Breast epithelium (tissue), 4 donors: Measurements from ENCODE around the gene ZBTB24. TPM values are rescaled to one million over a fixed set of nuclear protein-coding genes. Genes with fewer than 3 reads are reported as not detected.
"Not testable (repeated sequence)": the region's sequence is repeated elsewhere in the genome, so short reads cannot be mapped to it uniquely, and the experiment has no call there.

Experiments
- DNase-seq, 2 donors: peaks; one replicate each; pipeline ENCODE4 v3.0.0-alpha.2; 2019; ENCODE audit warnings: low spot score in 2 of 2
- H3K27ac ChIP-seq, 2 donors: fragments of 200-600 bp; sonication (generic) in 1 of 2; one replicate each; pipeline ENCODE4 v1.5.1; 2016 to 2019; ENCODE audit warnings: mild to moderate bottlenecking in 1 of 2
- H3K27me3 ChIP-seq, 2 donors: fragments of 200-600 bp; sonication (generic) in 1 of 2; one replicate each; pipeline versions ENCODE4 v1.5.1 to v1.6.0; 2017 to 2019; ENCODE audit warnings: control low read depth in 1 of 2, mild to moderate bottlenecking in 1 of 2
- H3K36me3 ChIP-seq: fragments of 200-600 bp; one replicate; pipeline ENCODE4 v1.5.1; 2019
- H3K4me1 ChIP-seq, 2 donors: fragments of 200-600 bp; sonication (generic); one replicate each; pipeline ENCODE4 v1.5.1; 2016 to 2019; ENCODE audit warnings: control low read depth in 1 of 2
- H3K4me3 ChIP-seq, 3 donors: fragments of 200-600 bp; sonication (generic); 1 replicate in 2 of 3; 2 replicates in 1 of 3; pipeline ENCODE4 v1.5.1; 2016 to 2019; ENCODE audit warnings: mild to moderate bottlenecking in 3 of 3, moderate library complexity in 2 of 3
- H3K9me3 ChIP-seq, 2 donors: fragments of 200-600 bp; sonication (generic) in 1 of 2; one replicate each; pipeline ENCODE4 v1.5.1; 2016 to 2019; ENCODE audit warnings: control low read depth in 1 of 2
- CTCF ChIP-seq, 3 donors: fragments of 450-650 bp; IDR thresholded peaks; one replicate each; pipeline ENCODE4 v1.5.1; 2016 to 2017; ENCODE audit warnings: antibody characterized with exemption in 3 of 3, mild to moderate bottlenecking in 3 of 3, moderate library complexity in 3 of 3
- POLR2A ChIP-seq: fragments of 450-650 bp; IDR thresholded peaks from one replicate; pipeline ENCODE4 v1.6.1; 2016; ENCODE audit warnings: antibody characterized with exemption, mild to moderate bottlenecking, moderate library complexity
- POLR2AphosphoS5 ChIP-seq, 3 donors: sonication (generic); formaldehyde crosslinking; IDR thresholded peaks; one replicate each; pipeline ENCODE4 v1.6.1; 2017; ENCODE audit warnings: antibody characterized with exemption in 3 of 3
- intact Hi-C: fragments of 100-400 bp; cut with DNase I; formaldehyde crosslinking; loops from one replicate; pipeline ENCODE4 v1.15.1; 2023; ENCODE audit warnings: low total_unique reads
- total RNA-seq, 3 donors: library from RNA; depleted of rRNA; stranded (reverse); fragments of >200 nt; gene quantifications; one replicate each; pipeline ENCODE4 v1.1.0, GENCODE V29; 2016

The ZBTB24 gene
- total RNA-seq, 3 donors from 2014 or later = 9.1 to 13.8 (median 9.8) TPM

- H3K4me3 ChIP-seq = no peak overlapping the region
- TF ChIP-seq CTCF (IDR thresholded peaks at IDR 0.05) (no peak), POLR2AphosphoS5 (IDR thresholded peaks at IDR 0.05) (no peak), POLR2A (no peak)
- intact Hi-C loops = no loop called here
Observed at GRCh38 chr6:109523478-109523877, 40.5 kb upstream of the ZBTB24 start.

DNA sequence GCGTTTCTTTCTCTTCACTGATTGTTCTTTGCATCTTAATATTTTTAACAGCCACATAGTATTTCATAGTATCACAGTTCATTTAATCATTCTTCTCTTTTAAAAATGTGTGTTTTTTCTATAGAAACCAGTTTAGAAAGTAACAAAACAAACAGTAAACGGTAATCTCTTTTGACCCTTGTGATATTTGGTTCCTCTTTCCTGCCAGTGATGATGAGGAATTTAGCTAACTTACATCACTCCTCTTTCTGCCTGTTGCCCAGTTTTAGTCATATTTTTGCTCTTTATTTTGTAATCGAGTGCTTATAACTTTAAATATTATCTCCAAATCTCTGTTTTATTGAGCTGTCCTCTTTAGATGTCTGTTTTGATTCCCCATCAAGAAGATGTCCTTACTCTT is 38.1 kb upstream of the ZBTB24 start:
- intact Hi-C loops = no loop called here
- H3K4me1 ChIP-seq = no peaks in the 10 kb centered on the region
- no peaks in the 10 kb centered on the region for H3K36me3 ChIP-seq
- H3K4me3 ChIP-seq = no peak overlapping the region
- DNase-seq = no peak
- no peaks in the 10 kb centered on the region for H3K27me3 ChIP-seq
- peaks cover 0 to 9% of the 10 kb centered on the region in 2 donors for H3K9me3 ChIP-seq
- no peak overlapping the region for H3K27ac ChIP-seq
- TF ChIP-seq CTCF (IDR thresholded peaks at IDR 0.05) = no peak
- TF ChIP-seq POLR2AphosphoS5 (IDR thresholded peaks at IDR 0.05) = no peak

More at GRCh38 chr6:109523478-109523877, 40.5 kb upstream of the ZBTB24 start:
- Histone ChIP-seq H3K36me3 (no peaks in the 10 kb centered on the region), H3K4me1 (no peaks in the 10 kb centered on the region), H3K27ac (no peak overlapping the region), H3K9me3 (peaks cover 0 to 9% of the 10 kb centered on the region in 2 donors), H3K27me3 (no peaks in the 10 kb centered on the region)
- DNase-seq = no peak

- H3K36me3 ChIP-seq, H3K27ac ChIP-seq, H3K4me1 ChIP-seq, H3K4me3 ChIP-seq, DNase-seq, H3K9me3 ChIP-seq, intact Hi-C loops, H3K27me3 ChIP-seq: not testable (repeated sequence)
Observed at GRCh38 chr6:109519647-109520046, 36.6 kb upstream of the ZBTB24 start.

GRCh38 chr6:109516929-109517328 is 33.9 kb upstream of the ZBTB24 start:
- no peak overlapping the region for H3K27ac ChIP-seq
- no peaks in the 10 kb centered on the region for H3K27me3 ChIP-seq
- DNase-seq = no peak
- H3K4me3 ChIP-seq = no peak overlapping the region
- no peaks in the 10 kb centered on the region for H3K9me3 ChIP-seq
- TF ChIP-seq POLR2AphosphoS5 (IDR thresholded peaks at IDR 0.05) (no peak), CTCF (IDR thresholded peaks at IDR 0.05) (no peak), POLR2A (no peak)
- intact Hi-C loops = no loop called here
- no peaks in the 10 kb centered on the region for H3K36me3 ChIP-seq
- H3K4me1 ChIP-seq = no peaks in the 10 kb centered on the region

DNA sequence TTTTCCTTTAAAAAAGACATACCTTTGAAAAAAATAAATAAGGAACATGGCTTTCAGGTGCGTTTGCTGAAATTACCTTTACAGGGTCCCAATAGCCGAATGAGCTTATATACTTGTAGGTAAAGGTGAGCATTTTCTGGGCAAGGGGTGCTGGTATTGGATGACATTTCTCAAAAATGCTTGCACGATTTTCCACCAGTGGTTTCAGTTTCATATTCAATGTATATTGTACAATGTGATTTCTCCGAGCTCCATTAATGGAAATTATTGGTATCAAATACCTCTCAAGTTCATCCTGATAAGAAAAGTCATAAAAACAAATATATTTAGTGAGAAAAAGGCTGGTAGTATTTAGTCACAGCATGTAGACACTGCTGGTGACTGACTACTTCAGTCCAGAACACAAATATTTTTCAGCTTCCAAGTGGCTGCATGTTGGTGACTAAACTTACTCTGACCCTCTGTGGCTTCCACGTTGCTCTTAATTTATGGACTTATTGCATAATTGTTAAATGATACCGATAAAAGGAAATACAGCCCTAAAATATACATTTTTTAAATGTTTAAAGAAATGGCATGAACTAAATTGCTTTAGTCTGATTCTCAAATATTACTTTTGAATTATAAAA is 32.9 kb upstream of the ZBTB24 start:
- Histone ChIP-seq H3K4me3 (no peak overlapping the region), H3K4me1 (no peaks in the 10 kb centered on the region), H3K27ac (no peak overlapping the region), H3K36me3 (no peaks in the 10 kb centered on the region), H3K27me3 (no peaks in the 10 kb centered on the region), H3K9me3 (no peaks in the 10 kb centered on the region)
- DNase-seq = no peak
- TF ChIP-seq CTCF (IDR thresholded peaks at IDR 0.05) (no peak), POLR2AphosphoS5 (IDR thresholded peaks at IDR 0.05) (no peak), POLR2A (no peak)
- intact Hi-C loops = no loop called here

- no peak for TF ChIP-seq POLR2A
- TF ChIP-seq POLR2AphosphoS5 (IDR thresholded peaks at IDR 0.05) = no peak
- TF ChIP-seq CTCF (IDR thresholded peaks at IDR 0.05) = no peak
- intact Hi-C loops = no loop called here
- no peaks in the 10 kb centered on the region for H3K4me1 ChIP-seq
- H3K27ac ChIP-seq = no peak overlapping the region
- no peaks in the 10 kb centered on the region for H3K36me3 ChIP-seq
- no peak overlapping the region for H3K4me3 ChIP-seq
- no peaks in the 10 kb centered on the region for H3K27me3 ChIP-seq
- DNase-seq = no peak
- H3K9me3 ChIP-seq = no peaks in the 10 kb centered on the region
Observed at GRCh38 chr6:109514946-109515345, 31.9 kb upstream of the ZBTB24 start.
